ENCODE measurements around the gene ERG28.

DNA sequence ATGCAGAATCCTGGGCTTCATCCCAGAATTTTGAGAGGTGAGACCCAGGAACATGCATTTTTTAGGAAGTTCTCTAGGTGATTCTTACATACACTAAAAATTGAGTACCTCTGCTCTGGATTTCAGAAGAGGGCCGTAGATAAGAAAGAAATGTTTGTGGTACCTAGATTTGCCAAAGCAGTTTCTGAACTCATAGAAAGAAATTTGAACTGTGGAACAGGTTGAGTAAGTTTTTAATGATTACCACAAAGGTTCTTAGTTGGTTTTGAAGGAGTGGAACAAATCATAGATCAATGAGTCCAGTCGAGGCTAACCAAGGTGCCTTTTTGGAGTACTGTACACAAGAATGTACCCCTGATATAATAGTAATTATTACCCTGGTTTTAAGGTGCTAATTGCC lies 25.2 kb upstream of the ERG28 start:
- TF ChIP-seq ZNF274 (IDR thresholded peaks at IDR 0.05; ENCODE audit: low read depth, low read length): no peak
- no peak for TF ChIP-seq YY1 (IDR thresholded peaks at IDR 0.05; ENCODE audit: insufficient read depth, insufficient read length)
